Glutamatergic neuron (in vitro differentiated cells): Measurements from ENCODE around the gene P2RX2. TPM values are rescaled to one million over a fixed set of nuclear protein-coding genes. Genes with fewer than 3 reads are reported as not detected.

Experiments
- DNase-seq: peaks from one replicate; pipeline ENCODE4 v3.0.0; 2022
- H3K27ac Mint-ChIP-seq: one replicate; pipeline ENCODE4 v1.8.0; 2020; ENCODE audit warnings: mild to moderate bottlenecking, mixed read lengths, inconsistent platforms; ENCODE audit not compliant: unreplicated experiment
- H3K27me3 Mint-ChIP-seq: one replicate; pipeline ENCODE4 v1.8.0; 2020; ENCODE audit warnings: mild to moderate bottlenecking, moderate library complexity, mixed read lengths, inconsistent platforms; ENCODE audit not compliant: unreplicated experiment
- H3K36me3 Mint-ChIP-seq: one replicate; pipeline ENCODE4 v1.8.0; 2020; ENCODE audit warnings: mild to moderate bottlenecking, mixed read lengths, inconsistent platforms; ENCODE audit not compliant: unreplicated experiment
- H3K4me1 Mint-ChIP-seq: one replicate; pipeline ENCODE4 v1.8.0; 2020; ENCODE audit warnings: mild to moderate bottlenecking, low read depth, mixed read lengths, inconsistent platforms; ENCODE audit not compliant: unreplicated experiment
- H3K4me3 Mint-ChIP-seq: one replicate; pipeline ENCODE4 v1.8.0; 2020; ENCODE audit warnings: mild to moderate bottlenecking, mixed read lengths, inconsistent platforms; ENCODE audit not compliant: unreplicated experiment
- H3K9me3 Mint-ChIP-seq: one replicate; pipeline ENCODE4 v1.8.0; 2020; ENCODE audit warnings: mild to moderate bottlenecking, moderate library complexity, mixed read lengths, inconsistent platforms; ENCODE audit not compliant: unreplicated experiment
- total RNA-seq: library from RNA; stranded (reverse); fragmentation: NEBNext Ultra II Directional; extraction: Animal tissue kit (Norgen Biotek cat#: 25700); gene quantifications from one replicate; pipeline ENCODE4 v1.2.1, GENCODE V29; 2021; ENCODE audit not compliant: unreplicated experiment
- TF ChIP-seq, protein P1 (sequence below): fragments of 200-600 bp; sonication (generic); IDR thresholded peaks from one replicate; pipeline ENCODE4 v1.5.0; 2021; ENCODE audit not compliant: partially characterized antibody, unreplicated experiment

P2RX2 gene
- total RNA-seq, 1 donor from 2014 or later: 4.1 TPM

DNA sequence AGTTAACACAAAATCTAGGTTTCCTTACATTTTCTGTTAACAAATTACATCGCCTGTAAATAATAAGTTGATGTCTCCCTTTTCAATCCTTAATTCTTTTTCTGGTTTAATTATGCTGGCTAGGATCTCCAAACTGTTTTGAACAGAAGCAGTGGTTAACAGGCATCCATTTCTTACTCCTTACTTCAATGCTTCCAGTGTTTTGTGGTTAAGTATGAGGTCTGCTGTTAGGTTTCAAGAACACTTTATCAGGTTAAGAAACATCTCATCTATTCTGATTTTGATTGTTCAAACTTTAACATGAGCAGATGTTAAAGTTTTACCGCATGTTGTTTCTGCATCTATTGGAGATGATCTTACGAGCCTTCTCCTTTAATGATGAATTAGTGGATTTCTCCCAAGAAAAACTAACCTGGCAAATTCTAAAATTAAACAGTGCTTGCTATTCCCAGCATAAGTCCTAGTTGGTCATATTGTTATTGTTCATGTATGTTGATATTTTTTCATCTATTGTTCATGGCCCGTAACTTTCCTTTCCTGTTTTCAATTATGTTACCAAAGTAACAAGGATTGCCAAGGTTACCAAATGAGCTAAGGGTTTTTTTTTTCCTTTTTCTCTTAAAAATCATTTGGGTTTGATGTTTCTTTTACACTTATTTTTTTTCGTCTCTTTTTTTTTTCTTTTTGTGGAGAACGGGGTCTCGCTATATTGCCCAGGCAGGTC lies 35.2 kb downstream of the P2RX2 start:
- TF ChIP-seq, protein P1, sequence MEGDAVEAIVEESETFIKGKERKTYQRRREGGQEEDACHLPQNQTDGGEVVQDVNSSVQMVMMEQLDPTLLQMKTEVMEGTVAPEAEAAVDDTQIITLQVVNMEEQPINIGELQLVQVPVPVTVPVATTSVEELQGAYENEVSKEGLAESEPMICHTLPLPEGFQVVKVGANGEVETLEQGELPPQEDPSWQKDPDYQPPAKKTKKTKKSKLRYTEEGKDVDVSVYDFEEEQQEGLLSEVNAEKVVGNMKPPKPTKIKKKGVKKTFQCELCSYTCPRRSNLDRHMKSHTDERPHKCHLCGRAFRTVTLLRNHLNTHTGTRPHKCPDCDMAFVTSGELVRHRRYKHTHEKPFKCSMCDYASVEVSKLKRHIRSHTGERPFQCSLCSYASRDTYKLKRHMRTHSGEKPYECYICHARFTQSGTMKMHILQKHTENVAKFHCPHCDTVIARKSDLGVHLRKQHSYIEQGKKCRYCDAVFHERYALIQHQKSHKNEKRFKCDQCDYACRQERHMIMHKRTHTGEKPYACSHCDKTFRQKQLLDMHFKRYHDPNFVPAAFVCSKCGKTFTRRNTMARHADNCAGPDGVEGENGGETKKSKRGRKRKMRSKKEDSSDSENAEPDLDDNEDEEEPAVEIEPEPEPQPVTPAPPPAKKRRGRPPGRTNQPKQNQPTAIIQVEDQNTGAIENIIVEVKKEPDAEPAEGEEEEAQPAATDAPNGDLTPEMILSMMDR: no peak
- Mint-ChIP-seq H3K27ac (no peak overlapping the region), H3K9me3 (no peaks in the 10 kb centered on the region), H3K27me3 (peaks cover 1% of the 10 kb centered on the region), H3K4me3 (no peak overlapping the region), H3K4me1 (no peaks in the 10 kb centered on the region), H3K36me3 (no peaks in the 10 kb centered on the region)
- no peak for DNase-seq

DNA sequence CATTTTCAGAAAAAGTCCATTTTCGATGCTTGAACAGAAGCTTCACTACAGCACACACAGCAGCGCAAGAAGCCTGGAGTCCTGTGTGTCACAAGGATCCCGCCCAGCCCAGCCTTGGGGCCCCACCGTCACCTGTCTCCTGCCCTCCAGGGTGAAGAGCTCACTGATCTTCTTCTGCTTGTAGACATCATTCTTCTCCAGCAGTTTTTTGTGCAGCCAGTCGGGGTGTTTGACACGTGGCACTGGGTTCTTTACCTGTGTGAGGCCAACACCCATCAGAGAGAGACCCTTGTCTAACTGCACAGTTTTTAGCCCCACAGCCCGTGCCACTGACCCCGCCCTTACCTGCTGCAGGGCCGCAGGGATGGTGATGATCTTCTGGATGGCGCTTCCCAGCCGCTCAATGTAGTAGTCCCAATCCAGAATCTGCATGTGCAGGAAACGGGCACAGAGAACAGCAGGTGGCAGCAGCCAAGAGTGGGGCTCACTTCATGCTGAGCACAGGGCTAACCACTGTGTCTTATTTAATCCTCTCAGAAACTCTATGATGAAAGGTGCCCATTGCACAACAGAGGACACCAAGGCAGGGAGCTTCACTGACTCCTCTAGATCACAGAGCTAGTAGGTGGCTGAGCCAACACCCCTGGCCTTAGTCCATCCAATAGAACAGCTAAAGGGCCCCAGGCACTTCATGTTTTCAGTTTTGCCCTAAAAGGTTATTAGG lies 38.6 kb downstream of the P2RX2 start:
- Mint-ChIP-seq H3K27me3 (peaks cover 1% of the 10 kb centered on the region), H3K4me1 (no peaks in the 10 kb centered on the region), H3K4me3 (no peak overlapping the region), H3K27ac (no peak overlapping the region), H3K9me3 (no peaks in the 10 kb centered on the region), H3K36me3 (no peaks in the 10 kb centered on the region)
- TF ChIP-seq, protein P1: no peak
- no peak for DNase-seq

DNA sequence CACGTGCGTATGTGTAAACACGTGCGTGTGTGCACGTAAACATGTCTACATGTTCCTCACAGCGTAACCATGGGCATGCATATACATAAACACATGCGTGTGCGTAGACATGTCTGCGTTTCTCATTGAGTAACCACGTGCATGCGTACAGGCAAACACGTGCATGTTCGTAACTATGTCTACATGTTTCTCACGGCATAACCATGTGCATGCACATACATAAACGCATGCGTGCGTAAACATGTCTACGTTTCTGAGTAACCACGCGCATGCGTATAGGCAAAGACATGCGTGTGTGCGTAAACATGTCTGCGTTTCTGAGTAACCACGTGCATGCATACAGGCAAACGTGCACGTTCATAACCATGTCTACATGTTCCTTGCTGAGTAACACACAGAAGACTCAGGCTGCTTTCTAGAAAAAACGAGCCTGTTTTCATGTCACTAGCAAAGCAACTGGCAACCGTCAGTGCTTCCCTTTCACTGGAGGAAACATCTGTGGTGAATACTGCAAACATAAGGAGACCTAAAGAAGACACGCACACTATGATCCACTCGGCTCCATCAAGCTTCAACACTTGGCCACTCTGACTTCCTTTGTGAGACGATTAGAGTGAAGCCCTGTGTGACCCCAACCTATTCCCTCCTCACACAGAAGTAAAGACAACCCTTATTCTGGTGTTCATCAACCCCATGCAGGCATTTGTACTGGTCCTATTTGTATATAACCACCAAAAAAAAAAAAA lies 39.7 kb downstream of the P2RX2 start:
- Mint-ChIP-seq H3K4me1 (no peaks in the 10 kb centered on the region), H3K4me3 (no peak overlapping the region), H3K27me3 (peaks cover 1% of the 10 kb centered on the region), H3K27ac (no peak overlapping the region), H3K36me3 (no peaks in the 10 kb centered on the region), H3K9me3 (no peaks in the 10 kb centered on the region)
- TF ChIP-seq, protein P1: no peak
- DNase-seq: no peak

DNA sequence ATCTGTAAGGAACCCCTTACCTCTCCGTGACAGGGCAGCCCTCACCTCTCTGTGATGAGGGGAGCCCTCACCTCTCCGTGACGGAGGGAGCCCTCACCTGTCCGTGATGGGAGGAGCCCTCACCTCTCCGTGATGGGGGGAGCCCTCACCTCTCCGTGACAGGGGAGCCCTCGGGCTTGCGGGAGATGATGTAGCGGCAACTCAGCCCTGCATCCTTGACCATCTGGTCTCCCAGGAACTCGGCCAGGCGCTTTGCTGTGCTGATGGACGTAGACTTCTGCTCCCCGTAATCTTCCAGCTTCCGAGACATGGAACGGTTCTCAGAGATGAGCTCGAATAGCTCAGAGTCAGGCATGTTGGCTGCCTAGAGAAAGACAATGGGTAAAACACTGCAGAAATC lies 40.6 kb downstream of the P2RX2 start:
- H3K4me1 Mint-ChIP-seq: no peaks in the 10 kb centered on the region
- H3K4me3 Mint-ChIP-seq: no peak overlapping the region
- H3K36me3 Mint-ChIP-seq: no peaks in the 10 kb centered on the region
- TF ChIP-seq, protein P1: no peak
- H3K9me3 Mint-ChIP-seq: no peaks in the 10 kb centered on the region
- no peak for DNase-seq
- H3K27ac Mint-ChIP-seq: no peak overlapping the region
- H3K27me3 Mint-ChIP-seq: peaks cover 1% of the 10 kb centered on the region
